NCI-H2227 treated with DMSO at 0.1 percent for 48 hours (cell line): Measurements from ENCODE around the gene RBM33.
"Not testable (repeated sequence)": the region's sequence is repeated elsewhere in the genome, so short reads cannot be mapped to it uniquely, and the experiment has no call there.

Experiments used
- DNase-seq: peaks from one replicate; lab custom pipeline; 2025; lab: John Stamatoyannopoulos, UW

The RBM33 gene

DNA sequence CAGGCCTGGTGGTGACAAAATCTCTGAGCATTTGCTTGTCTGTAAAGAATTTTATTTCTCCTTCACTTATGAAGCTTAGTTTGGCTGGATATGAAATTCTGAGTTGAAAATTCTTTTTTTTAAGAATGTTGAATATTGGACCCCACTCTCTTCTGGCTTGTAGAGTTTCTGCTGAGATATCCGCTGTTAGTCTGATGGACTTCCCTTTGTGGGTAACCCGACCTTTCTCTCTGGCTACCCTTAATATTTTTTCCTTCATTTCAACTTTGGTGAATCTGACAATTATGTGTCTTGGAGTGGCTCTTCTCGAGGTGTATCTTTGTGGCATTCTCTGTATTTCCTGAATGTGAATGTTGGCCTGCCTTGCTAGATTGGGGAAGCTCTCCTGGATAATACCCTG, 46.2 kb downstream of the RBM33 start:
- not testable (repeated sequence) for DNase-seq

DNA sequence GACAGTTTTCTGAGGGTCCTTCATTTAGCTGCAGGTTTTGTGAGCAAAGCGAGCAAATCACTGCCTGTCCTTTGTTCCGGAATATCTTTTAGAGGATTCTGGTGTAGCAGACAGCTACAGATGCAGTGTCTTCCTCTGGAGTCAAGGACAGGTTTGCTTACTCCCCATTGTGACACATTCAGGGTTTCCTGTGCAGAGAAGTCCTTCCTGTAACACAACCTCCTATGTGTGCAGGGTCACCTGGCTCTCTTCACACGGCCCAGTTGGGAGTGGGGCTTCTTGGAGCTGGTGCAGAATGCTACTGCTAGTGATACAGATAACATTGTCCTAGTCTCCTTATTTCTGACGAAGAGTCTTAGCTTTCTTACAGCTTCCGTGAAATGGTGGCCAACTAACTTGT, 47.9 kb downstream of the RBM33 start:
- DNase-seq: no peak

DNA sequence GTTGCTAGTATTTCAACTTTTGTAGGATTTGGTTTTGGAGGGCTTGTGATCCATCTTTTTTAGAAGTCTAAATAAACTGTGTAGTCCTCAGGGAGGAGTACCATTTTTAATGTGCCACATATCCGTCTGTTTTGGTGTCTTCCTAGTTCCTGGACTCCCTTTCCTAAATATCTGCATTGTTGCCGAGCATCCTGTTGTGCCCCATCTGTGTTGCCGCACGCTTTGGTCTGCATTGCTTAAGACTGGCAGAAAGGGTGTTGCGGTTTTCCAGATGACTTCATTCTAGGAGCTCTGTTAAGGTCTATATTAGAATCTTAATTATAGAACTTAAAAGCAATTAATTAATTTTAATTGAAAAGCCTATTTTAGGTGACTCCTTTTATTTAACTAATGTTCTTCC, 49.4 kb downstream of the RBM33 start:
- no peak for DNase-seq

DNA sequence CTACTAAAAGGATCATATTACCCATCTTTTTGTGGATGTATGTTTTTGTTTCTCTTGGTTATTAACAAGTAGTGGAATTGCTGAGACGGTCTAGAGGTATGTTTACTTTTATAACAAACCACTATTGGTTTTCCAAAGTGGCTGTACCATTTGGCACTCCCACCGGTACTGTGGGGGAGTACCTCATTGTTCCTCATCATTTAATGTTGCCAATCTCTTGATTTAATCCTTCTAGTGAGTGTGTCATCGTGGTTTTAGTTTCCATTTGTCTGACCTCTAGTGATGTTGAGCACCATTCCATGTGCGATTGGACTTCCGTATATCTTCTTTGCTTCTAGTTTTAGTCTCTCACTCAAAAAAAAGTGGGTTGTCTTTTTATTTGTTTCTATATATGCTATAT, 50.4 kb downstream of the RBM33 start:
- DNase-seq: no peak

DNA sequence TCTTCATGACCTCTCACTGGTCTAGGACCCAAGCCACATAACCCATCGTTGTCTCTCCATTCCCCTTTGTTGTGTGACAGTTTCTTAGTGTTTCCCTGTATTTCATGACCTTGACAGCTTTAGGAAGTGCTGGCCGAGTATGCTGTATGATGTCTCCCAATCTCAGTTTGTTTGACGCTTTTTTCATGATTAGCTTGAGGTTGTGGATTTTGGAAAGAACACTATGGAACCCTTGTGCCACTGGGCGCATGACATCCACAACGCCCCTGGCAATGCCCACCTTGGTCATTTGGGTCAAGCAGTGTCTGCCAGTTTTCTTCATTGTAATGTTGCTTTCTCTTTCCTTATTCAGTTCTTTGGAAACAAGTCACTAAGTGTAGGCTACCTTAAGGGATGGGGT, 52.3 kb downstream of the RBM33 start:
- DNase-seq: no peak

- no peak for DNase-seq
Measured at GRCh38 chr7:155698633-155699032, 54.2 kb downstream of the RBM33 start.

DNA sequence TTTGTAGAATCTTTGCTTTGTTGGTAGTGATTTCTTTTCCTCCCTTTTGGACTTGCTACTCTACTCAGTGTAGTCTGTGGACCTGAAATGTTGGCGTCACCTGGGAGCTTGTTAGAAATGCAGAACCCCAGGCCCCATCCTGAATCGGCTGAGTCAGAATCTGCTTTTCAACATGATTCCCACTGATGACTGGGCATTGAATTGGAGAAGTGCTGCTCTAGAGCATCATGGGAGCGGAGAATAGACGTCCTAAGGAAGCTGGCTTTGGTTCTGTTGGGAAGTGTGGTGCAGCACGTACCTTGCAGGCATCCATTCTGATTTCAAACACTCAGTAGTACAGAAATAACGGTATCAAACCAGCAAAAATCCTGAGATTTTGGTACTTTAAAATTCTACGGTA, 54.7 kb downstream of the RBM33 start:
- DNase-seq: no peak

- DNase-seq: no peak
Measured at GRCh38 chr7:155700847-155701246, 56.4 kb downstream of the RBM33 start.

DNA sequence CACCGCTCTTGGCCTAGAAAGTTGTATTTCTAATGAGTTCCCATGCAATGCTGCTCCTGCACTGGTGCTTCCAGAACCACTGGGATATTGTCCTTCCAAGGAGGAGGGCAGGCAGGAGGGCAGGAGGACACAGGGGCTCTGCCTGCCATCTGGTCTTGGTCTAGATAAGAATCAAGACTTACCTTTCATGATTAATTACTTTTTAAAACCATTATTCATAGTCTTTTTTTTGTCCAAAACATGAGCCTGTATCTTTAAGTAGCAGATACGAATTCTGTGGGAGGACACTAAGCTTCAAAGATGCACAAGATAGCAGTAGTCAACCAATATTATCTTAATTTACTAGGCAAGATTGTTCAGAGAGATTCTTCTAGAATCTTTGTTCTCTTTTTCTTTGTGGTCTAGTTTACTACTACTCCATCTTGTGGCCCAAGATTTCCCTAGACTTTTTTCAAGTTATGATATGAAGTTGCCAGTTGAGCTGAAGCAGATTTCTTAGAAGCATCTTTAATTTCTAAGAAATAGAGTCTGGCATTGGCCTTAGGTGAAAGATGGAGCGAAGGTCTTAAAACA, 57.6 kb downstream of the RBM33 start:
- no peak for DNase-seq

DNA sequence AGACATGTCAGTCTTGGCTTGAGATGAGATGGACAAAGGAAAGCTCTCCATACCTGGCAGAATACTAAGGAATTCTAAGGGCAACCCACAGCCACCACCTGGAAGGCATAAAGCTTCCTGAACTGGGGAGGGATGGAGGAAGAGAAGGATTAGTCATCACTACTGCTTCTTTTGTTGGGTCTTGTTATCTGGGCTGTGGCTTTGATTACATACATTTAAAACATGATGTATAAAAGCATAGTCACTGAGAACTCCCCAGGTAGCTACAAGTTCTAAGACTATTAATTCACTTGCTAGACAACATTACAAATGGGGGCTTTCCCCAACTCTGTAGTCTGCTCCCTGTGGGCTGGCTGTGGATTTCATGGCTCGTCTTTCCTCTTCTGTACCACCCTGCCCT, 58.2 kb downstream of the RBM33 start:
- DNase-seq: no peak

DNA sequence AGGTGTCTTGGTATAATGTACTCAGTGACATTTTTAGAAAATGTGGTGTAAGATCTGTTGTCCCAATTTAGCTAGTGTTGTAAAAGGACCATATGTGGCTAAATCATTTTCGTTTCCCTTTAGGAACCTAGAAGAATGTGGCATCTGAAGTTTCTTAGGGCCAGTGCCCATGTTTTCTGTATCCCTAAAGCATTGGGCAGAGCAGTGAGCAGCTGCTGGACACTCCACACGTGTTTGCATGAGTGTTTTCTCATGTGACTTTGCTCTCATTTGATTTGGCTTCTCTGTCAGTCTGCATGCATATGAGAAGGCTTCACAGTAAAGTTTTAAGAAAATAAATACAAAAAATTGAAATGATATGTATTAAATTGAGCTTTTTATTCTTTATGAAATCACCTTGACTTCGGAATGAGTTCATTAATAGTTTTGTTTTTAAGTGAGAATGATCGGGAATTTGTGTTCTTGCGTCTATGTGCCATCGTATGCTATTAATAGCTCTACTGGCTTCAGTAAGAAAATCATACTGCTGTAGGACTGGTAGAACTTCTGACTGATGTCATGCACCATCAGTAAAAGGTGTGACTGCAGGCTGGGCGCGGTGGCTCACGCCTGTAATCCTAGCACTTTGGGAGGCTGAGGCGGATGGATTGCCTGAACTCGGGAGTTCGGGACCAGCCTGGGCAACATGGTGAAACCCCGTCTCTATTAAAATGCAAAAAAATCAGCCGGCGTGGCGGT, 61.3 kb downstream of the RBM33 start:
- no peak for DNase-seq

DNA sequence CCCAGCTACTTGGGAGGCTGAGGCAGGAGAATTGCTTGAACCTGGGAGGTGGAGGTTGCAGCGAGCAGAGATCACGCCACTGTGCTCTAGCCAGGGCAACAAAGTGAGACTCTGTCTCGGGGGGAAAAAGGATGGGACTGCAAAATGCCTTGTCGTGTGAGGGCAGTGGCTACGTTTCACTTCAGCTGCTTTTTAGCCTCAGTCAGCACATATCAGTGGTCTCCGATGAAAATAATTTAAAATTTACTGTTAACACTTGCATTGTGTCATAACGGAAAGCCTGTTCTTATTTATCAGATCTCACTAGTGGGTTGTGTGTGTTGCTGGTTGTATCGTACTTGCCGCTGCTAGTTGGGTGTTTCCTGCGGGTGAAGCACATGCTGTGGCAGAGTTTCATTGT, 61.9 kb downstream of the RBM33 start:
- no peak for DNase-seq

DNA sequence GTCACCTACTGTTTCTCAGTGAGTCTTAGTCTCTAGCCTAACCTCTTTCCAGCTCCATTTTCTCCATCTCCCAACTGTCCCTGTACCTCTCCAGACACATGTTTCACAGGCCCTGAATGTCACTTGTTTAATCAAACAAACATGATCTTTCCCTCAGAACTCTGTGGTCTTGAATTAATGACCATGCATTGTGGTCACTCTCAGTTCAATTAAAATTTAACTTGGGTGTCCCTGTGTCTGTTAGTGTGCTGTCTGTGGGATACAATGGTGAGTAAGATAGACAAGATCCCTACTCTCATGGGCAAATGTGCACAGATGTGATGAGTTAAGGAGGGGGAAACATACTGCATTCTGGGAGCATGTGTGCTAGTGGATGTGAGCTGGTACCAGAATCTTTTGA, 65.0 kb downstream of the RBM33 start:
- no peak for DNase-seq

GRCh38 chr7:155710031-155710430, 65.6 kb downstream of the RBM33 start:
- no peak for DNase-seq

GRCh38 chr7:155710530-155710929, 66.1 kb downstream of the RBM33 start:
- DNase-seq: no peak

DNA sequence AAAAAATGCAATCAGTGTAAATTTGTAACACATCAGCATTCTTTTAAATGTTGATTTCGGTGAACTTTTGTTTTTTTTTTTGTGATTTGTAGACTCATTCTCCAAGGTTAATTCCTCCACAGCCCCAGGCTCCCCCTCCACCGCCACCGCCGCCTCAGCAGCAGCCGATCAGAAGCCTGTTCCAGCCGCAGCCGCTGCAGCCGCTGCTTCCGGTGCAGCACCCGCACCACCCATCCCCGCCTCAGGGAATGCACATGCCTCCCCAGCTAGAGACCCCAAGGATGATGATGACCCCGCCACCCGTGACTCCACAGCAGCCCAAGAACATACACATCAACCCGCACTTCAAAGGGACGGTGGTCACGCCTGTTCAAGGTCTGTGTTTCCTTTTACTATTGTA, 66.6 kb downstream of the RBM33 start:
- DNase-seq: no peak

- no peak for DNase-seq
Measured at GRCh38 chr7:155713384-155713783, 68.9 kb downstream of the RBM33 start.

DNA sequence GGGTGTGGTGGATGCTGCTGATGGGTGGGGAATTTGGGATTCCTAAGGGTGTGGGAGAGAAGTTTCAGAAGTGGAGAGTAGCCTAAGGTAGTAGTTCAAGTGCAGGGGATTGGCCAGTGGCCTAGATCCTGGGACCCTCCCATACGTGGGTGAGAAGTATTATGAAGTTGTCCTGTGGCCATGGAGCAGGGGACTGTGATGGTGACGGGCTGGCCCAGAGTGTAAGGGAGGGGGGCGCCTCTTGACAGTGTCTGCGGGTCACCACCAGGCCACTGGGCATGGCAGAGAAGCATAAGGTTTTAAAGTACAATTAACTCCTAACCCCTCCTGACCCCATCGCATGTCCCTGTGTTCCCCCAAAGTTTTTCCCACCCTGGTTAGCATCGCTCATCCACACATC, 70.2 kb downstream of the RBM33 start:
- DNase-seq: no peak

DNA sequence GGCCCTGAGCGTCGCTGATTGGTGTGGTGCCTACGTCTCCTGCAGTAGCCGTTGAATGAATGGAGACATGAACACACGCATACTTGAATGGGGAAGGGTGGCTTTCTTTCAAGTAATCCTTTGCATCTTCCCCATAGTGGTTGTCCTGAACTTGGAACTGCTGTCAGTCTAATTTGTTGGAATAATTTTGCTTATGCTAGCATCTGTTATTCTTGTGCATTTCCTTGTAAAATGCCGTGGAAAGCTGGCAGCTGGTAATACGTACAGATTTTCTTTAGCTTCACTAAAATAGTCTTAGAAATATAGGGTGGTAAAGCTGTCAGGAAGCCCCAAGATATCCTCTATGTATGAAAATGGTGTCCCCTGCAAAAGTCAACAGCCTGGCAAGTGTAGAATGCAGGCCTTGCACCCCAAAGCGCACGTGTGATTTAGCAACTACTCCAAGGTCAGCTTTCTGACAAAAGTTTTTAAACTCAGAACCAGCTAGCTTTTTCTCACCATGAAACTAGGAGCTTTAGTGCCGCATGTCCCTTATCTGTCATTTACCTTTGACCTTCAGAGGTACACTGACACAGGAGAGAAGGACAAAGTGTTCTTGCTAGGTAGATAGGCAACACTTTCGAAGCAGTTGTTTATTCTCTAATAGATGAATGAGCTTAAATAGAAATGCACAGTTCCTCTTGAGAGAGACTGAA, 70.8 kb downstream of the RBM33 start:
- DNase-seq: no peak

GRCh38 chr7:155717010-155717744, 72.7 kb downstream of the RBM33 start:
- no peak for DNase-seq

- DNase-seq: no peak
Measured at GRCh38 chr7:155721056-155721455, 76.6 kb downstream of the RBM33 start.

DNA sequence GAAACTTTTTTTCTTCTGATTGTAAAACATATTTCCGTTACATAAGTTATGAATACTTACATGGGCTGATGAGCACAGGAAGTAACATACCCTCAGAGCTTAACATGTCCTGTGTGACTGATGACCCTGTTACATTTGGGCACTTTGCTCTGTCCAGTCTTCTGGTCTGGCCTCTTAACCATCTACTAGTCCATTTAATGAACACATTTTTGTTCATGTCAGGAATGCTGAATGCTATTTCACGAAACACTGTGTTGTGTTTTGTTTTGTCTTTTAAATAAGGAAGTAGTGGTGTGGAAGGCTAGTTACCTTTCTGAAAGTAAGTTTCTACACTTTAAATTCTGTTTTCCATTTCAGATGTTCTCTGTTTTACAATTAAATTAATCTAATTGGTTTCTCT, 77.7 kb downstream of the RBM33 start:
- no peak for DNase-seq

- DNase-seq: no peak
Measured at GRCh38 chr7:155722936-155723335, 78.5 kb downstream of the RBM33 start.
